Mucosa of rectum (tissue), 2 donors: ENCODE measurements around the gene KCP.

Source experiments
- H3K27ac ChIP-seq, 2 donors: one replicate each; pipeline ENCODE4 v1.7.0; 2013; ENCODE audit warnings: inconsistent platforms in 2 of 2, low read depth in 2 of 2, low read length in 2 of 2
- H3K27me3 ChIP-seq, 2 donors: one replicate each; pipeline ENCODE4 v1.7.0; 2013; ENCODE audit warnings: low read length in 2 of 2; ENCODE audit not compliant: control insufficient read depth in 2 of 2, insufficient read depth in 2 of 2
- H3K36me3 ChIP-seq, 2 donors: one replicate each; pipeline ENCODE4 v1.7.0; 2013; ENCODE audit warnings: low read length in 2 of 2; ENCODE audit not compliant: control insufficient read depth in 2 of 2, insufficient read depth in 2 of 2
- H3K4me1 ChIP-seq, 2 donors: one replicate each; pipeline ENCODE4 v1.7.0; 2013; ENCODE audit warnings: low read length in 2 of 2, mild to moderate bottlenecking in 1 of 2; ENCODE audit not compliant: control insufficient read depth in 2 of 2, insufficient read depth in 2 of 2
- H3K4me3 ChIP-seq, 2 donors: one replicate each; pipeline ENCODE4 v1.7.0; 2013; ENCODE audit warnings: low read length in 2 of 2
- H3K9ac ChIP-seq, 2 donors: one replicate each; pipeline ENCODE4 v1.7.0; 2013; ENCODE audit warnings: low read length in 2 of 2, low read depth in 1 of 2, mild to moderate bottlenecking in 1 of 2
- H3K9me3 ChIP-seq, 2 donors: one replicate each; pipeline ENCODE4 v1.7.0; 2013; ENCODE audit warnings: low read length in 2 of 2; ENCODE audit not compliant: control insufficient read depth in 2 of 2
- donor health status: healthy.
- donor health status: Normal muscosa, but diverticular disease.

Gene KCP

GRCh38 chr7:128904381-128905197, 5.9 kb downstream of the KCP start:
- Histone ChIP-seq H3K9ac (no peak overlapping the region), H3K27me3 (peaks cover 3 to 4% of the 10 kb centered on the region in 2 donors), H3K9me3 (no peaks in the 10 kb centered on the region)

GRCh38 chr7:128903621-128904361, 6.7 kb downstream of the KCP start:
- Histone ChIP-seq H3K4me3 (no peak overlapping the region), H3K9ac (no peak overlapping the region), H3K4me1 (peaks cover 0 to 14% of the 10 kb centered on the region in 2 donors), H3K9me3 (no peaks in the 10 kb centered on the region), H3K36me3 (no peaks in the 10 kb centered on the region), H3K27ac (no peak overlapping the region), H3K27me3 (peaks cover 2 to 3% of the 10 kb centered on the region in 2 donors)

More at GRCh38 chr7:128904381-128905197, 5.9 kb downstream of the KCP start:
- Histone ChIP-seq H3K4me1 (peaks cover 0 to 16% of the 10 kb centered on the region in 2 donors), H3K4me3 (no peak overlapping the region), H3K36me3 (no peaks in the 10 kb centered on the region), H3K27ac (no peak overlapping the region)

GRCh38 chr7:128902761-128903585, 7.5 kb downstream of the KCP start:
- Histone ChIP-seq H3K4me1 (peaks cover 0 to 14% of the 10 kb centered on the region in 2 donors), H3K27me3 (no peaks in the 10 kb centered on the region), H3K4me3 (no peak overlapping the region), H3K9ac (no peak overlapping the region), H3K36me3 (no peaks in the 10 kb centered on the region), H3K27ac (no peak overlapping the region), H3K9me3 (no peaks in the 10 kb centered on the region)

GRCh38 chr7:128900237-128900636, 10.3 kb downstream of the KCP start:
- Histone ChIP-seq H3K9me3 (no peaks in the 10 kb centered on the region), H3K27me3 (no peaks in the 10 kb centered on the region), H3K4me3 (no peak overlapping the region), H3K9ac (no peak overlapping the region), H3K4me1 (peaks cover 0 to 14% of the 10 kb centered on the region in 2 donors), H3K27ac (no peak overlapping the region), H3K36me3 (no peaks in the 10 kb centered on the region)

- no peak overlapping the region for H3K27ac ChIP-seq
- H3K9me3 ChIP-seq = no peaks in the 10 kb centered on the region
- H3K4me3 ChIP-seq = no peak overlapping the region
- no peaks in the 10 kb centered on the region for H3K36me3 ChIP-seq
- H3K4me1 ChIP-seq = peaks cover 0 to 12% of the 10 kb centered on the region in 2 donors
- H3K9ac ChIP-seq = no peak overlapping the region
- no peaks in the 10 kb centered on the region for H3K27me3 ChIP-seq
Measured at GRCh38 chr7:128899392-128899791, 11.1 kb downstream of the KCP start.

- H3K27me3 ChIP-seq = peaks cover 0 to 6% of the 10 kb centered on the region in 2 donors
- peaks cover 4 to 8% of the 10 kb centered on the region in 2 donors for H3K4me1 ChIP-seq
- H3K27ac ChIP-seq = no peak overlapping the region
- no peak overlapping the region for H3K4me3 ChIP-seq
- H3K36me3 ChIP-seq = no peaks in the 10 kb centered on the region
- no peak overlapping the region for H3K9ac ChIP-seq
- no peaks in the 10 kb centered on the region for H3K9me3 ChIP-seq
Measured at GRCh38 chr7:128895320-128895719, 15.2 kb downstream of the KCP start.

GRCh38 chr7:128894101-128894440, 16.4 kb downstream of the KCP start:
- Histone ChIP-seq H3K36me3 (no peaks in the 10 kb centered on the region), H3K4me3 (no peak overlapping the region), H3K9me3 (no peaks in the 10 kb centered on the region), H3K9ac (no peak overlapping the region), H3K4me1 (peaks cover 4 to 8% of the 10 kb centered on the region in 2 donors), H3K27ac (no peak overlapping the region), H3K27me3 (peaks cover 2 to 6% of the 10 kb centered on the region in 2 donors)

GRCh38 chr7:128893251-128894100, 17.0 kb downstream of the KCP start:
- H3K9me3 ChIP-seq = no peaks in the 10 kb centered on the region
- no peak overlapping the region for H3K4me3 ChIP-seq
- peaks cover 2 to 6% of the 10 kb centered on the region in 2 donors for H3K27me3 ChIP-seq
- no peak overlapping the region for H3K9ac ChIP-seq
- H3K36me3 ChIP-seq = no peaks in the 10 kb centered on the region
- no peak overlapping the region for H3K27ac ChIP-seq
- peaks cover 4 to 8% of the 10 kb centered on the region in 2 donors for H3K4me1 ChIP-seq

GRCh38 chr7:128892521-128893250, 17.8 kb downstream of the KCP start:
- Histone ChIP-seq H3K9ac (no peak overlapping the region), H3K27me3 (peaks cover 2 to 6% of the 10 kb centered on the region in 2 donors), H3K4me1 (peaks cover 4 to 8% of the 10 kb centered on the region in 2 donors), H3K9me3 (no peaks in the 10 kb centered on the region), H3K36me3 (no peaks in the 10 kb centered on the region), H3K4me3 (no peak overlapping the region), H3K27ac (no peak overlapping the region)
